H9 (cell line): Measurements from ENCODE around the gene NOS3. TPM values are rescaled to one million over a fixed set of nuclear protein-coding genes. Genes with fewer than 3 reads are reported as not detected.

ENCODE experiments used
- DNase-seq: peaks from one replicate; pipeline ENCODE4 v3.0.0-alpha.2; 2017
- H2AFZ ChIP-seq: one replicate; pipeline ENCODE4 v1.6.1; 2013; ENCODE audit warnings: mild to moderate bottlenecking, low read length, control low read depth, moderate library complexity
- H2AK5ac ChIP-seq: 2 replicates; pipeline ENCODE4 v1.6.1; 2013; ENCODE audit warnings: low read length, control low read depth, mixed read lengths; ENCODE audit not compliant: insufficient read length
- H2BK120ac ChIP-seq: one replicate; pipeline ENCODE4 v1.6.1; 2013; ENCODE audit warnings: low read depth, mild to moderate bottlenecking, low read length, control low read depth, inconsistent platforms; ENCODE audit not compliant: poor library complexity, severe bottlenecking
- H2BK12ac ChIP-seq: 2 replicates; pipeline ENCODE4 v1.6.1; 2013; ENCODE audit warnings: low read length, control low read depth, mixed read lengths, low read depth; ENCODE audit not compliant: insufficient read length
- H2BK15ac ChIP-seq: 2 replicates; pipeline ENCODE4 v1.6.1; 2013; ENCODE audit warnings: low read depth, low read length, control low read depth
- H2BK20ac ChIP-seq: one replicate; pipeline ENCODE4 v1.6.1; 2013; ENCODE audit warnings: low read depth, mild to moderate bottlenecking, low read length, control low read depth, inconsistent platforms; ENCODE audit not compliant: poor library complexity, severe bottlenecking
- H2BK5ac ChIP-seq: 2 replicates; pipeline ENCODE4 v1.6.1; 2013; ENCODE audit warnings: low read length, control low read depth, mixed read lengths; ENCODE audit not compliant: insufficient read length
- H3K14ac ChIP-seq: 2 replicates; pipeline ENCODE4 v1.6.1; 2013; ENCODE audit warnings: low read length, control low read depth; ENCODE audit not compliant: insufficient read depth
- H3K18ac ChIP-seq: 2 replicates; pipeline ENCODE4 v1.6.1; 2013; ENCODE audit warnings: low read depth, mild to moderate bottlenecking, mixed read lengths, low read length, control low read depth; ENCODE audit not compliant: insufficient read length
- H3K23ac ChIP-seq: 2 replicates; pipeline ENCODE4 v1.6.1; 2013; ENCODE audit warnings: low read length, control low read depth, mixed read lengths, low read depth; ENCODE audit not compliant: insufficient read length
- H3K23me2 ChIP-seq: 2 replicates; pipeline ENCODE4 v1.6.1; 2013; ENCODE audit warnings: low read depth, mild to moderate bottlenecking, mixed read lengths, low read length, control low read depth; ENCODE audit not compliant: insufficient read length, poor library complexity, severe bottlenecking
- H3K27ac ChIP-seq: 2 replicates; pipeline ENCODE4 v1.5.1; 2013; ENCODE audit warnings: low read length, control low read depth, mixed read lengths, low read depth; ENCODE audit not compliant: insufficient read length
- H3K27me3 ChIP-seq: 2 replicates; pipeline ENCODE4 v1.6.1; 2013; ENCODE audit warnings: low read length, control low read depth, inconsistent platforms; ENCODE audit not compliant: insufficient read depth
- H3K4ac ChIP-seq: 2 replicates; pipeline ENCODE4 v1.6.1; 2013; ENCODE audit warnings: low read depth, mild to moderate bottlenecking, control low read depth, inconsistent platforms, low read length, moderate library complexity
- H3K4me1 ChIP-seq: 2 replicates; pipeline ENCODE4 v1.6.1; 2013; ENCODE audit warnings: low read length, control low read depth, inconsistent platforms; ENCODE audit not compliant: insufficient read depth
- H3K4me2 ChIP-seq: 2 replicates; pipeline ENCODE4 v1.6.1; 2013; ENCODE audit warnings: low read length, control low read depth, mixed read lengths; ENCODE audit not compliant: insufficient read length, insufficient read depth
- H3K56ac ChIP-seq: 2 replicates; pipeline ENCODE4 v1.6.1; 2013; ENCODE audit warnings: low read depth, mild to moderate bottlenecking, mixed read lengths, low read length, control low read depth; ENCODE audit not compliant: insufficient read length
- H3K79me1 ChIP-seq: 2 replicates; pipeline ENCODE4 v1.6.1; 2013; ENCODE audit warnings: low read depth, mild to moderate bottlenecking, moderate library complexity, low read length, control low read depth, inconsistent platforms; ENCODE audit not compliant: insufficient read depth, poor library complexity, severe bottlenecking
- H3K79me2 ChIP-seq: 2 replicates; pipeline ENCODE4 v1.6.1; 2013; ENCODE audit warnings: low read length, control low read depth, inconsistent platforms; ENCODE audit not compliant: insufficient read depth
- H3K9ac ChIP-seq: 2 replicates; pipeline ENCODE4 v1.6.1; 2013; ENCODE audit warnings: low read length, control low read depth, mixed read lengths; ENCODE audit not compliant: insufficient read length; ENCODE audit errors: extremely low read depth
- H3K9me3 ChIP-seq: one replicate; pipeline ENCODE4 v1.6.1; 2013; ENCODE audit warnings: low read depth, low read length, inconsistent platforms; ENCODE audit not compliant: control insufficient read depth
- H3T11ph ChIP-seq: one replicate; pipeline ENCODE4 v1.6.1; 2013; ENCODE audit warnings: mild to moderate bottlenecking, low read length, control low read depth, inconsistent platforms
- H4K20me1 ChIP-seq: one replicate; pipeline ENCODE4 v1.6.1; 2013; ENCODE audit not compliant: control insufficient read depth, insufficient read length, insufficient read depth
- H4K5ac ChIP-seq: 2 replicates; pipeline ENCODE4 v1.6.1; 2013; ENCODE audit warnings: low read depth, mild to moderate bottlenecking, mixed read lengths, low read length, control low read depth; ENCODE audit not compliant: insufficient read length
- H4K8ac ChIP-seq: replicated peaks from 2 replicates; pipeline ENCODE4 v1.6.1; 2013; ENCODE audit warnings: low read length, control low read depth, mixed read lengths, low read depth; ENCODE audit not compliant: insufficient read length
- H4K91ac ChIP-seq: 2 replicates; pipeline ENCODE4 v1.6.1; 2013; ENCODE audit warnings: low read depth, mild to moderate bottlenecking, moderate library complexity, mixed read lengths, low read length, control low read depth; ENCODE audit not compliant: insufficient read length
- H3K27ac Mint-ChIP-seq, 3 experiments: 2 replicates in 2 of 3; 3 replicates in 1 of 3; pipeline ENCODE4 v1.8.0; 2020 to 2021; ENCODE audit warnings: mixed read lengths in 3 of 3, mild to moderate bottlenecking in 1 of 3, moderate library complexity in 1 of 3
- H3K27me3 Mint-ChIP-seq: 2 replicates; pipeline ENCODE4 v1.8.0; 2021; ENCODE audit warnings: low read depth, mild to moderate bottlenecking, moderate library complexity, mixed read lengths
- H3K36me3 Mint-ChIP-seq, 3 experiments: 2 replicates in 2 of 3; 3 replicates in 1 of 3; pipeline ENCODE4 v1.8.0; 2020 to 2021; ENCODE audit warnings: low read depth in 3 of 3, mixed read lengths in 3 of 3; ENCODE audit not compliant: insufficient read depth in 1 of 3
- H3K4me1 Mint-ChIP-seq, 2 experiments: 2 replicates each; pipeline ENCODE4 v1.8.0; 2020; ENCODE audit warnings: mixed read lengths in 2 of 2
- H3K4me3 Mint-ChIP-seq, 2 experiments: 2 replicates in 1 of 2; 3 replicates in 1 of 2; pipeline ENCODE4 v1.8.0; 2020 to 2021; ENCODE audit warnings: mild to moderate bottlenecking in 2 of 2, mixed read lengths in 2 of 2, moderate library complexity in 1 of 2
- H3K9me3 Mint-ChIP-seq, 2 experiments: 2 replicates in 1 of 2; 3 replicates in 1 of 2; pipeline ENCODE4 v1.8.0; 2020; ENCODE audit warnings: mild to moderate bottlenecking in 2 of 2, mixed read lengths in 2 of 2, moderate library complexity in 1 of 2
- CTCF ChIP-seq: fragments of 200-600 bp; sonication (generic); conservative IDR thresholded peaks from 3 replicates; pipeline ENCODE4 v1.8.0; 2021; ENCODE audit warnings: antibody characterized with exemption, mild to moderate bottlenecking
- WGBS: extraction: QIAGEN DNeasy Blood & Tissue Kit; methylation state at CpG from one replicate; pipeline ENCODE4 v1.1.7; 2013; ENCODE audit warnings: missing lambda C conversion rate, low lambda C conversion rate, mixed read lengths; ENCODE audit not compliant: insufficient read length; ENCODE audit errors: extremely low coverage; 5-methylcytosine and 5-hydroxymethylcytosine counted together
- total RNA-seq: library from RNA; stranded (reverse); gene quantifications from 2 replicates; pipeline ENCODE4 v1.2.1, GENCODE V29; 2021

NOS3 gene
- total RNA-seq, 1 experiment from 2014 or later = 4.5 TPM

DNA sequence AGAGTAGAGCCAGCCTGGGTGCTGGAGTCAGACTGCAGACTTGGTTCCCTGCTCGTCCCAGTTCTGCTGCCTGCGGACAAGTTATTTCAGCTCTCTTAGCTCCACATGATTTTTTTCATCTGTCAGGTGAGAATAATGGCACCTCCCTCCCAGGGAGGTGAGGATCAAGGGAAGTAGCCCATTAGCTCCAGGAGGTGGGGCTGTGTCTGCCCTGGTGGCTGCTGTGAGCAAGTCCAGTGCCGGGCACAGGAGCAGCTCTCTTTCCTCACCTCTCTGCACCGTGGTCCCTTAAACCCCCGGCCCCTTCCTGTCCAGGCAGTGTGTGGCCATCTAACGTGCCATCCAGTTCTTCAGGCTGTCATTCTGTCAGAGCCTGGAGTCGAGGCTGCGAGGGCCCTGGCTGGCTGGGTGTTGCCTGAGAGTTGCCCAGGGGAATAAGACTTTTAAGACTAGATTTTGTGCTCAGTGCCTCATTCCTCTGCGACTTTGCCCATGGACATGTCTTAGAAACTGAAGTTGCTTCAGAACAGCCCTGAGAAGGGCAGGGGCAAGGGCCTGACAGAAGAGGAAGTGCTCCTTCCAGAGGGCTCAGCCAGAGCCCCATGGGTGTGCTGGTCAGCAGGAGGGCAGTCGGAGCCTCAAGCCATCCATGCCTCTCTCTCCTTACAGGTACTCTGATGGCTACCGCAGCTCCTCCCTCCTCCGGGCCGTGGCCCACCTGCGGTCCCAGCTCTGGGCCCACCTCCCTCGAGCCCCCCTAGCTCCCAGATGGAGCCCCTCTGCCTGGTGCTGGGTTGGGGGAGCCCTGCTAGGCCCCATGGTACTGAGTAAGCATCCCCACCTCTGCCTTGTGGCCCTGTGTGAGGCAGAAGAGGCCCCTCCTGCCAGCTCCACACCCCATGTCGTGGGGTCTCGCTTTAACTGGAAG is 42.4 kb downstream of the NOS3 start:
- WGBS = no CpG with 5 or more reads among the region's 17 CpGs
- no peak overlapping the region for H2BK5ac ChIP-seq
- no peak for DNase-seq

More for the DNA sequence above, 42.4 kb downstream of the NOS3 start:
- peak; percentile 30; the same call in 2 of the 3 replicates for TF ChIP-seq CTCF
- Histone ChIP-seq H2BK12ac (no peak overlapping the region), H3K79me2 (no peaks in the 10 kb centered on the region), H3K4ac (no peak overlapping the region), H4K5ac (no peak overlapping the region), H2BK120ac (no peak overlapping the region), H4K91ac (no peak overlapping the region), H3K56ac (no peak overlapping the region), H2AFZ (no peak overlapping the region), H3K23me2 (peaks cover 4% of the 10 kb centered on the region), H2AK5ac (no peak overlapping the region), H3K27ac (no peak overlapping the region), H3K9ac (no peak overlapping the region), H3K9me3 (no peaks in the 10 kb centered on the region), H4K8ac (no peak overlapping the region), H3K4me1 (no peaks in the 10 kb centered on the region), H4K20me1 (no peaks in the 10 kb centered on the region), H3K79me1 (no peaks in the 10 kb centered on the region), H3T11ph (no peak overlapping the region), H3K27me3 (no peaks in the 10 kb centered on the region), H3K14ac (no peak overlapping the region), H2BK20ac (no peak overlapping the region), H3K18ac (no peak overlapping the region), H2BK15ac (no peak overlapping the region), H3K4me2 (no peak overlapping the region), H3K23ac (no peak overlapping the region)
- no peaks in the 10 kb centered on the region for H3K27me3 Mint-ChIP-seq
- H3K9me3 Mint-ChIP-seq = no peaks in the 10 kb centered on the region
- H3K36me3 Mint-ChIP-seq = peaks cover 0 to 8% (median 4%) of the 10 kb centered on the region in 3 experiments; a peak in 4 of 7 replicates
- H3K4me1 Mint-ChIP-seq = peaks cover 4 to 7% of the 10 kb centered on the region in 2 experiments
- H3K4me3 Mint-ChIP-seq = no peak overlapping the region
- no peak overlapping the region for H3K27ac Mint-ChIP-seq
